T-helper 17 cell (primary cell): ENCODE data around the gene NOMO2. TPM values are rescaled to one million over a fixed set of nuclear protein-coding genes. Genes with fewer than 3 reads are reported as not detected.
"Not testable (repeated sequence)": the region's sequence is repeated elsewhere in the genome, so short reads cannot be mapped to it uniquely, and the experiment has no call there.

ENCODE experiments used
- ATAC-seq: fragments of 150-1000 bp; cut with Tn5 transposase; 2 replicates; pipeline ENCODE4 v1.10.0; 2021; ENCODE audit warnings: mild to moderate bottlenecking, moderate library complexity
- DNase-seq, 3 donors: peaks; one replicate each; pipeline versions ENCODE4 v3.0.0 to v3.0.0-alpha.2; 2020 to 2021
- H3K9me3 ChIP-seq: one replicate; pipeline ENCODE4 v1.7.0; 2013; ENCODE audit warnings: low read length, mild to moderate bottlenecking; ENCODE audit not compliant: control insufficient read depth, poor library complexity, severe bottlenecking
- H3K27ac Mint-ChIP-seq: one replicate; pipeline ENCODE4 v1.8.0; 2022; ENCODE audit warnings: mild to moderate bottlenecking, moderate library complexity, mixed read lengths
- H3K27me3 Mint-ChIP-seq: one replicate; pipeline ENCODE4 v1.8.0; 2022; ENCODE audit warnings: mixed read lengths
- H3K36me3 Mint-ChIP-seq: one replicate; pipeline ENCODE4 v1.8.0; 2022; ENCODE audit warnings: low read depth, mixed read lengths
- H3K4me1 Mint-ChIP-seq: one replicate; pipeline ENCODE4 v1.8.0; 2022; ENCODE audit warnings: mild to moderate bottlenecking, mixed read lengths
- H3K4me3 Mint-ChIP-seq: one replicate; pipeline ENCODE4 v1.8.0; 2022; ENCODE audit warnings: mild to moderate bottlenecking, moderate library complexity, mixed read lengths
- total RNA-seq, 4 donors: library from RNA in 2 of 4; stranded (reverse) in 2 of 4; gene quantifications; one replicate each; pipeline ENCODE4 v1.2.3 and lab custom pipeline; 2022 to 2026

NOMO2 gene
- total RNA-seq, 2 donors from 2014 or later = 75.1 to 122 TPM

- not testable (repeated sequence) for H3K9me3 ChIP-seq, H3K4me3 Mint-ChIP-seq, H3K4me1 Mint-ChIP-seq, H3K27ac Mint-ChIP-seq, H3K36me3 Mint-ChIP-seq, DNase-seq, ATAC-seq, H3K27me3 Mint-ChIP-seq
Measured at GRCh38 chr16:18570529-18571306, 8.8 kb upstream of the NOMO2 start.

GRCh38 chr16:18560416-18561220 lies 1.3 kb downstream of the NOMO2 start:
- H3K36me3 Mint-ChIP-seq, H3K9me3 ChIP-seq, H3K4me1 Mint-ChIP-seq, H3K27ac Mint-ChIP-seq, ATAC-seq, DNase-seq, H3K27me3 Mint-ChIP-seq: not testable (repeated sequence)
- peak overlapping the region; percentile 82 for H3K4me3 Mint-ChIP-seq

- ATAC-seq, H3K9me3 ChIP-seq, H3K4me1 Mint-ChIP-seq, H3K27ac Mint-ChIP-seq, H3K27me3 Mint-ChIP-seq, DNase-seq, H3K36me3 Mint-ChIP-seq, H3K4me3 Mint-ChIP-seq: not testable (repeated sequence)
Measured at GRCh38 chr16:18553671-18554070, 8.2 kb downstream of the NOMO2 start.

GRCh38 chr16:18547382-18547781 lies 14.5 kb downstream of the NOMO2 start:
- H3K4me1 Mint-ChIP-seq, H3K36me3 Mint-ChIP-seq: not testable (repeated sequence)

GRCh38 chr16:18546853-18547252 lies 15.0 kb downstream of the NOMO2 start:
- H3K4me3 Mint-ChIP-seq, ATAC-seq, H3K9me3 ChIP-seq, H3K27ac Mint-ChIP-seq, DNase-seq, H3K4me1 Mint-ChIP-seq, H3K36me3 Mint-ChIP-seq, H3K27me3 Mint-ChIP-seq: not testable (repeated sequence)

More at GRCh38 chr16:18547382-18547781, 14.5 kb downstream of the NOMO2 start:
- not testable (repeated sequence) for H3K27me3 Mint-ChIP-seq, H3K27ac Mint-ChIP-seq, DNase-seq, ATAC-seq, H3K4me3 Mint-ChIP-seq, H3K9me3 ChIP-seq

GRCh38 chr16:18544232-18545081 lies 17.4 kb downstream of the NOMO2 start:
- not testable (repeated sequence) for H3K9me3 ChIP-seq, H3K27me3 Mint-ChIP-seq, H3K4me1 Mint-ChIP-seq, H3K4me3 Mint-ChIP-seq, DNase-seq, ATAC-seq, H3K27ac Mint-ChIP-seq, H3K36me3 Mint-ChIP-seq

- H3K36me3 Mint-ChIP-seq = not testable (repeated sequence)
Measured at GRCh38 chr16:18541912-18542311, 20.0 kb downstream of the NOMO2 start.

GRCh38 chr16:18537004-18537403 lies 24.9 kb downstream of the NOMO2 start:
- ATAC-seq, H3K36me3 Mint-ChIP-seq, DNase-seq, H3K4me1 Mint-ChIP-seq, H3K27me3 Mint-ChIP-seq, H3K9me3 ChIP-seq, H3K4me3 Mint-ChIP-seq: not testable (repeated sequence)
- H3K27ac Mint-ChIP-seq = peak overlapping the region; percentile 77

More at GRCh38 chr16:18541912-18542311, 20.0 kb downstream of the NOMO2 start:
- not testable (repeated sequence) for H3K4me3 Mint-ChIP-seq, H3K27me3 Mint-ChIP-seq, H3K9me3 ChIP-seq, H3K27ac Mint-ChIP-seq, DNase-seq, H3K4me1 Mint-ChIP-seq, ATAC-seq

- not testable (repeated sequence) for H3K4me3 Mint-ChIP-seq, ATAC-seq, H3K4me1 Mint-ChIP-seq, H3K27me3 Mint-ChIP-seq, H3K9me3 ChIP-seq, H3K36me3 Mint-ChIP-seq, DNase-seq
- H3K27ac Mint-ChIP-seq = peak overlapping the region; percentile 47
Measured at GRCh38 chr16:18535519-18536168, 26.3 kb downstream of the NOMO2 start.

GRCh38 chr16:18534308-18534707 lies 27.6 kb downstream of the NOMO2 start:
- H3K4me3 Mint-ChIP-seq, H3K36me3 Mint-ChIP-seq: not testable (repeated sequence)

GRCh38 chr16:18531323-18531722 lies 30.6 kb downstream of the NOMO2 start:
- not testable (repeated sequence) for H3K9me3 ChIP-seq, DNase-seq, H3K36me3 Mint-ChIP-seq, H3K27ac Mint-ChIP-seq, H3K4me1 Mint-ChIP-seq, H3K27me3 Mint-ChIP-seq, ATAC-seq, H3K4me3 Mint-ChIP-seq

More at GRCh38 chr16:18534308-18534707, 27.6 kb downstream of the NOMO2 start:
- not testable (repeated sequence) for H3K27me3 Mint-ChIP-seq, H3K9me3 ChIP-seq, ATAC-seq, H3K4me1 Mint-ChIP-seq, H3K27ac Mint-ChIP-seq, DNase-seq

- H3K36me3 Mint-ChIP-seq, H3K4me1 Mint-ChIP-seq, H3K27me3 Mint-ChIP-seq, H3K4me3 Mint-ChIP-seq, H3K27ac Mint-ChIP-seq, DNase-seq, H3K9me3 ChIP-seq, ATAC-seq: not testable (repeated sequence)
Measured at GRCh38 chr16:18530329-18530728, 31.6 kb downstream of the NOMO2 start.
